IMR-90 (cell line): ENCODE results near the gene TULP4.

ENCODE experiments used
- CEBPB ChIP-seq: IDR thresholded peaks from 2 replicates; pipeline ENCODE4 v1.6.1; 2012; ENCODE audit warnings: low read depth, low read length, improper control_type of control experiment
- CTCF ChIP-seq: conservative IDR thresholded peaks from 2 replicates; pipeline ENCODE4 v1.5.1; 2012; ENCODE audit warnings: mild to moderate bottlenecking, low read depth, low read length, improper control_type of control experiment
- ELK1 ChIP-seq: fragments of 150-350 bp; IDR thresholded peaks from 2 replicates; pipeline ENCODE4 v1.6.1; 2016; ENCODE audit warnings: low read depth, mild to moderate bottlenecking, low read length, moderate library complexity, borderline replicate concordance
- MAFK ChIP-seq: IDR thresholded peaks from 2 replicates; pipeline ENCODE4 v1.6.1; 2012; ENCODE audit warnings: low read depth, low read length, improper control_type of control experiment
- MXI1 ChIP-seq: IDR thresholded peaks from 2 replicates; pipeline ENCODE4 v1.6.1; 2012; ENCODE audit warnings: low read depth, mild to moderate bottlenecking, low read length, moderate library complexity, borderline replicate concordance
- POLR2A ChIP-seq: IDR thresholded peaks from 2 replicates; pipeline ENCODE4 v1.6.1; 2012; ENCODE audit warnings: mild to moderate bottlenecking, low read depth, low read length
- RAD21 ChIP-seq: IDR thresholded peaks from 2 replicates; pipeline ENCODE4 v1.6.1; 2012; ENCODE audit warnings: low read length, improper control_type of control experiment
- RCOR1 ChIP-seq: IDR thresholded peaks from 2 replicates; pipeline ENCODE4 v1.6.1; 2012; ENCODE audit warnings: mild to moderate bottlenecking, low read length, improper control_type of control experiment; ENCODE audit not compliant: insufficient replicate concordance
- RFX5 ChIP-seq: IDR thresholded peaks from 2 replicates; pipeline ENCODE4 v1.8.0; 2012; ENCODE audit warnings: low read depth, mild to moderate bottlenecking, low read length, moderate library complexity
- SMC3 ChIP-seq: fragments of 150-350 bp; IDR thresholded peaks from 2 replicates; pipeline ENCODE4 v1.6.1; 2016; ENCODE audit warnings: low read depth, mild to moderate bottlenecking, antibody characterized with exemption, low read length, moderate library complexity

GRCh38 chr6:158509465-158509864 is 197.2 kb downstream of the TULP4 start:
- no peak for TF ChIP-seq CTCF
- no peak for TF ChIP-seq RFX5
- no peak for TF ChIP-seq ELK1
- no peak for TF ChIP-seq SMC3
- no peak for TF ChIP-seq CEBPB
- TF ChIP-seq POLR2A, result no peak
- TF ChIP-seq MXI1, result no peak
- TF ChIP-seq RAD21, result no peak
- TF ChIP-seq RCOR1, result no peak
- no peak for TF ChIP-seq MAFK
